HCT116 (cell line): Measurements from ENCODE around the gene CCNL1. TPM values are rescaled to one million over a fixed set of nuclear protein-coding genes. Genes with fewer than 3 reads are reported as not detected.

ENCODE experiments used
- ATAC-seq: fragments of 200-7000 bp; cut with Tn5 transposase; 2 replicates; pipeline ENCODE4 v1.9.1; 2020; ENCODE audit warnings: mild to moderate bottlenecking, moderate library complexity
- BruUV-seq: library from RNA; stranded (reverse); fragments of 400-500 nt; replicated peaks from 2 replicates; lab custom pipeline; 2021; lab: Mats Ljungman, UMichigan
- CTCF ChIA-PET: fragments of 300-600 bp; sonication (Branson Sonifier 250); formaldehyde crosslinking; loops from one replicate; lab custom pipeline; 2021; ENCODE audit warnings: antibody characterized with exemption; lab: Charles Lee
- POLR2A ChIA-PET: fragments of 300-600, 350-600 bp; sonication (Branson Sonifier 250); formaldehyde crosslinking; loops from one replicate; lab custom pipeline; 2021; ENCODE audit warnings: antibody characterized with exemption; lab: Charles Lee
- RAD21 ChIA-PET, 2 experiments: fragments of 300-600 bp; sonication (Branson Sonifier 250); formaldehyde crosslinking; loops; one replicate each; lab custom pipeline; 2023; ENCODE audit warnings: low total read pairs in 2 of 2; ENCODE audit not compliant: uncharacterized antibody in 2 of 2, unreplicated experiment in 2 of 2, low non-redundant PET in 1 of 2; lab: Charles Lee
- DNase-seq: peaks from one replicate; pipeline ENCODE4 v3.0.0-alpha.2; 2010; ENCODE audit warnings: low read depth, low spot score
- H2AFZ ChIP-seq: fragments of 200-600 bp; shearing (Covaris generic), sonication (generic); 2 replicates; pipeline ENCODE4 v1.6.1; 2017; ENCODE audit warnings: low read depth, mixed run types, mixed read lengths, antibody characterized with exemption, low read length; ENCODE audit not compliant: poor library complexity, severe bottlenecking
- H3K27ac ChIP-seq: 2 replicates; pipeline ENCODE4 v1.5.1; 2012; ENCODE audit warnings: low read depth, low read length
- H3K27me3 ChIP-seq: fragments of 200-600 bp; sonication (generic); 2 replicates; pipeline ENCODE4 v1.6.1; 2016; ENCODE audit warnings: mixed run types, low read length, mixed read lengths; ENCODE audit not compliant: insufficient read depth
- H3K36me3 ChIP-seq, 2 experiments: fragments of 200-500 bp in 1 of 2; fragments of 200-600 bp in 1 of 2; sonication (Bioruptor generic) in 1 of 2; sonication (generic) in 1 of 2; 2 replicates each; pipeline versions ENCODE4 v1.5.1 to v1.6.1; 2014 to 2016; ENCODE audit warnings: low read length in 2 of 2, inconsistent platforms in 1 of 2, mixed read lengths in 1 of 2, mixed run types in 1 of 2; ENCODE audit not compliant: insufficient read depth in 2 of 2, control insufficient read depth in 1 of 2
- H3K4me1 ChIP-seq, 2 experiments: fragments of 200-600 bp in 1 of 2; sonication (generic) in 1 of 2; 2 replicates each; pipeline versions ENCODE4 v1.5.1 to v1.6.1; 2012 to 2017; ENCODE audit warnings: low read length in 2 of 2, inconsistent platforms in 1 of 2, mild to moderate bottlenecking in 1 of 2, mixed read lengths in 1 of 2, mixed run types in 1 of 2, moderate library complexity in 1 of 2; ENCODE audit not compliant: insufficient read depth in 2 of 2, control insufficient read depth in 1 of 2
- H3K4me2 ChIP-seq: fragments of 200-600 bp; sonication (generic); 2 replicates; pipeline ENCODE4 v1.6.1; 2017; ENCODE audit warnings: mixed run types, low read length, mixed read lengths
- H3K4me3 ChIP-seq, 2 experiments: fragments of 200-600 bp in 1 of 2; sonication (generic) in 1 of 2; replicated peaks in 1 of 2; 2 replicates each; pipeline ENCODE4 v1.5.1; 2011 to 2016; ENCODE audit warnings: low read length in 2 of 2, control low read depth in 1 of 2, low read depth in 1 of 2, mild to moderate bottlenecking in 1 of 2, mixed read lengths in 1 of 2, mixed run types in 1 of 2
- H3K79me2 ChIP-seq: fragments of 200-600 bp; sonication (generic); 2 replicates; pipeline ENCODE4 v1.6.1; 2017; ENCODE audit warnings: mild to moderate bottlenecking, mixed run types, low read length, moderate library complexity, mixed read lengths; ENCODE audit not compliant: insufficient read depth
- H3K9ac ChIP-seq: fragments of 200-600 bp; sonication (generic); 2 replicates; pipeline ENCODE4 v1.6.1; 2016; ENCODE audit warnings: low read length, mixed read lengths
- H3K9me2 ChIP-seq: fragments of 200-600 bp; sonication (generic), shearing (Covaris generic); 2 replicates; pipeline ENCODE4 v1.6.1; 2017; ENCODE audit warnings: mixed run types, mild to moderate bottlenecking, moderate library complexity; ENCODE audit not compliant: insufficient read depth
- H3K9me3 ChIP-seq, 2 experiments: fragments of 200-500 bp in 1 of 2; fragments of 200-600 bp in 1 of 2; sonication (Bioruptor generic) in 1 of 2; sonication (generic) in 1 of 2; 2 replicates each; pipeline ENCODE4 v1.6.1; 2014 to 2017; ENCODE audit warnings: low read length in 2 of 2, mixed read lengths in 2 of 2, inconsistent platforms in 1 of 2, low read depth in 1 of 2, mild to moderate bottlenecking in 1 of 2, mixed run types in 1 of 2, moderate library complexity in 1 of 2; ENCODE audit not compliant: control insufficient read depth in 1 of 2, insufficient read depth in 1 of 2
- H4K20me1 ChIP-seq: fragments of 200-600 bp; sonication (generic), shearing (Covaris generic); 2 replicates; pipeline ENCODE4 v1.6.1; 2017; ENCODE audit warnings: mixed run types, mild to moderate bottlenecking, moderate library complexity; ENCODE audit not compliant: insufficient read depth
- CBX3 ChIP-seq: IDR thresholded peaks from 2 replicates; pipeline ENCODE4 v1.6.1; 2012; ENCODE audit warnings: low read depth
- CEBPB ChIP-seq: IDR thresholded peaks from 2 replicates; pipeline ENCODE4 v1.6.1; 2012; ENCODE audit warnings: low read depth
- CTCF ChIP-seq, 3 experiments: fragments of 200-600 bp in 1 of 3; sonication (generic) in 1 of 3; IDR thresholded peaks in 2 of 3; conservative IDR thresholded peaks in 1 of 3; 2 replicates each; pipeline ENCODE4 v1.5.1; 2012 to 2017; ENCODE audit warnings: low read depth in 2 of 3, low read length in 2 of 3, antibody characterized with exemption in 1 of 3, borderline replicate concordance in 1 of 3, control low read depth in 1 of 3, mild to moderate bottlenecking in 1 of 3, mixed read lengths in 1 of 3, mixed run types in 1 of 3, moderate library complexity in 1 of 3; ENCODE audit not compliant: insufficient read depth in 1 of 3
- ELF1 ChIP-seq: IDR thresholded peaks from 2 replicates; pipeline ENCODE4 v1.6.1; 2012; ENCODE audit warnings: low read depth, borderline replicate concordance
- EZH2 ChIP-seq: fragments of 200-600 bp; sonication (generic); IDR thresholded peaks from 2 replicates; pipeline ENCODE4 v1.6.1; 2017; ENCODE audit warnings: antibody characterized with exemption, mixed run types
- EZH2phosphoT487 ChIP-seq: fragments of 200-600 bp; IDR thresholded peaks from 2 replicates; pipeline ENCODE4 v1.6.1; 2018; ENCODE audit warnings: antibody characterized with exemption, borderline replicate concordance
- FOSL1 ChIP-seq: IDR thresholded peaks from 2 replicates; pipeline ENCODE4 v1.6.1; 2012; ENCODE audit warnings: low read depth
- JUND ChIP-seq: IDR thresholded peaks from 2 replicates; pipeline ENCODE4 v1.6.1; 2012
- MAX ChIP-seq: IDR thresholded peaks from 2 replicates; pipeline ENCODE4 v1.6.1; 2012
- POLR2A ChIP-seq: IDR thresholded peaks from 2 replicates; pipeline ENCODE4 v1.7.0; 2011; ENCODE audit warnings: borderline replicate concordance; ENCODE audit not compliant: insufficient read depth, insufficient read length; ENCODE audit errors: extremely low read depth
- POLR2AphosphoS5 ChIP-seq: IDR thresholded peaks from 2 replicates; pipeline ENCODE4 v1.6.1; 2011; ENCODE audit warnings: mild to moderate bottlenecking, low read depth, low read length, moderate library complexity
- RAD21 ChIP-seq: IDR thresholded peaks from 2 replicates; pipeline ENCODE4 v1.6.1; 2012; ENCODE audit warnings: low read depth, mild to moderate bottlenecking
- SRF ChIP-seq: IDR thresholded peaks from 2 replicates; pipeline ENCODE4 v1.6.1; 2012; ENCODE audit warnings: low read depth
- TCF7L2 ChIP-seq: IDR thresholded peaks from 2 replicates; pipeline ENCODE4 v1.7.0; 2011; ENCODE audit warnings: borderline replicate concordance, inconsistent platforms; ENCODE audit not compliant: insufficient read depth, insufficient read length; ENCODE audit errors: extremely low read depth
- YY1 ChIP-seq: IDR thresholded peaks from 2 replicates; pipeline ENCODE4 v1.6.1; 2011; ENCODE audit warnings: low read length, low read depth, moderate library complexity, mild to moderate bottlenecking; ENCODE audit not compliant: insufficient replicate concordance; ENCODE audit errors: extremely low read depth
- ZFX ChIP-seq: fragments of 450-650 bp; IDR thresholded peaks from 2 replicates; pipeline ENCODE4 v1.6.1; 2017
- ZNF274 ChIP-seq: fragments of 200-500 bp; sonication (Bioruptor generic); IDR thresholded peaks from 2 replicates; pipeline ENCODE4 v1.6.1; 2014; ENCODE audit warnings: mild to moderate bottlenecking, low read depth, low read length, inconsistent platforms
- intact Hi-C: fragments of 100-400 bp; cut with micrococcal nuclease; formaldehyde crosslinking; loops from 2 replicates; pipeline ENCODE4 v1.10.0; 2022
- total RNA-seq: library from RNA; stranded (reverse); gene quantifications from one replicate; pipeline ENCODE4 v1.2.1, GENCODE V29; 2021; ENCODE audit not compliant: unreplicated experiment

CCNL1 gene
- total RNA-seq, 1 experiment from 2014 or later = 96.7 TPM

GRCh38 chr3:157152930-157153329 is 7.0 kb downstream of the CCNL1 start:
- Histone ChIP-seq H3K27ac (no peak overlapping the region), H3K79me2 (peaks cover 89% of the 10 kb centered on the region)
- intact Hi-C loops = no loop called here
- TF ChIP-seq EZH2phosphoT487 (no peak), CTCF (IDR thresholded peaks at IDR 0.05 in 2 of 3, conservative IDR thresholded peaks at IDR 0.05 in 1 of 3; ENCODE audit: borderline replicate concordance in 1 of 3, insufficient read depth in 1 of 3, low read depth in 2 of 3, low read length in 2 of 3) (no peak), ZFX (no peak), TCF7L2 (no peak), EZH2 (no peak), SRF (no peak), MAX (no peak), ELF1 (no peak), FOSL1 (no peak), POLR2AphosphoS5 (no peak), CEBPB (no peak), RAD21 (no peak), JUND (no peak), ZNF274 (no peak), CBX3 (no peak), YY1 (no peak), POLR2A (no peak)
- TF ChIP-seq, all 23 proteins: peak for 0
- H3K4me2 ChIP-seq = no peak overlapping the region
- no peaks in the 10 kb centered on the region for H3K9me2 ChIP-seq
- peaks cover 81% of the 10 kb centered on the region for H4K20me1 ChIP-seq
- H3K36me3 ChIP-seq = peaks cover 98 to 99% of the 10 kb centered on the region in 2 experiments
- BruUV-seq = no TSS peak
- H3K9me3 ChIP-seq = no peaks in the 10 kb centered on the region
- RAD21 ChIA-PET = no interaction called here
- ATAC-seq = no peak
- no peak overlapping the region for H3K9ac ChIP-seq
- DNase-seq = no peak
- H2AFZ ChIP-seq = no peak overlapping the region
- CTCF ChIA-PET = no interaction called here
- H3K4me1 ChIP-seq = peaks cover 0 to 2% of the 10 kb centered on the region in 2 experiments; a peak in 2 of 4 replicates
- H3K4me3 ChIP-seq = no peak overlapping the region
- H3K27me3 ChIP-seq = no peaks in the 10 kb centered on the region
- POLR2A ChIA-PET = interaction anchor here (1.6 kb wide), 1 partner anchor 9 kb away, joined by 3 read pairs; no protein-coding TSS in a partner anchor
